Measurements from ENCODE around the gene RYR1. TPM values are rescaled to one million over a fixed set of nuclear protein-coding genes. Genes with fewer than 3 reads are reported as not detected.

Gene RYR1
- total and polyA plus RNA-seq, 2 of the 8 experiments (the other 6 are each of a cell fraction or from before 2014, with no cell fraction given): 5.8 to 11.8 TPM

- TF ChIP-seq CTBP2 (IDR thresholded peaks at IDR 0.05; ENCODE audit: borderline replicate concordance, insufficient read depth, insufficient read length, low read length) (no peak), SUZ12 (IDR thresholded peaks at IDR 0.05; ENCODE audit: low read length) (no peak), TBP (IDR thresholded peaks at IDR 0.05; ENCODE audit: low read depth, low read length) (0 out of 2 replicates have a peak, but pooled peaks have one; percentile 12), POLR2A (IDR thresholded peaks at IDR 0.05; ENCODE audit: control extremely low read depth in 1 of 2, low read depth in 2 of 2, low read length in 2 of 2) (no peak), NRF1 (IDR thresholded peaks at IDR 0.05; ENCODE audit: low read depth, low read length) (no peak), YY1 (IDR thresholded peaks at IDR 0.05; ENCODE audit: low read depth, low read length) (no peak), BACH1 (IDR thresholded peaks at IDR 0.05; ENCODE audit: low read length) (0 out of 2 replicates have a peak, but pooled peaks have one; percentile 11), CEBPB (IDR thresholded peaks at IDR 0.05; ENCODE audit: low read depth, low read length) (no peak), BRCA1 (IDR thresholded peaks at IDR 0.05; ENCODE audit: low read depth, low read length) (no peak), EZH2 (IDR thresholded peaks at IDR 0.05; ENCODE audit: low read depth, low read length, severe bottlenecking) (no peak), SAP30 (IDR thresholded peaks at IDR 0.05; ENCODE audit: insufficient read depth, insufficient replicate concordance, low read length) (no peak), POLR2AphosphoS5 (IDR thresholded peaks at IDR 0.05; ENCODE audit: low read depth, low read length) (peak; percentile 48; the same call in 1 of the 2 replicates), SIX5 (IDR thresholded peaks at IDR 0.05; ENCODE audit: low read depth, low read length) (no peak), TCF12 (IDR thresholded peaks at IDR 0.05; ENCODE audit: low read depth, low read length) (0 out of 2 replicates have a peak, but pooled peaks have one; percentile 30), EP300 (IDR thresholded peaks at IDR 0.05; ENCODE audit: borderline replicate concordance in 1 of 2, low read depth in 2 of 2, low read length in 2 of 2) (no peak), ASH2L (IDR thresholded peaks at IDR 0.05; ENCODE audit: low read length) (peak; percentile 75), ZNF274 (IDR thresholded peaks at IDR 0.05; ENCODE audit: borderline replicate concordance, extremely low read depth, low read length) (no peak), BCL11A (IDR thresholded peaks at IDR 0.05; ENCODE audit: low read depth in 2 of 2, low read length in 2 of 2) (no peak), SP1 (IDR thresholded peaks at IDR 0.05; ENCODE audit: low read depth, low read length) (0 out of 2 replicates have a peak, but pooled peaks have one; percentile 11), MAFK (IDR thresholded peaks at IDR 0.05; ENCODE audit: low read depth, low read length) (no peak)
- TF ChIP-seq, protein P1, sequence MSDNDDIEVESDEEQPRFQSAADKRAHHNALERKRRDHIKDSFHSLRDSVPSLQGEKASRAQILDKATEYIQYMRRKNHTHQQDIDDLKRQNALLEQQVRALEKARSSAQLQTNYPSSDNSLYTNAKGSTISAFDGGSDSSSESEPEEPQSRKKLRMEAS (IDR thresholded peaks at IDR 0.05): peak; percentile 66
- TF ChIP-seq, protein P2, sequence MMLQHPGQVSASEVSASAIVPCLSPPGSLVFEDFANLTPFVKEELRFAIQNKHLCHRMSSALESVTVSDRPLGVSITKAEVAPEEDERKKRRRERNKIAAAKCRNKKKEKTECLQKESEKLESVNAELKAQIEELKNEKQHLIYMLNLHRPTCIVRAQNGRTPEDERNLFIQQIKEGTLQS (IDR thresholded peaks at IDR 0.05; ENCODE audit: insufficient read depth, low read depth, low read length): no peak
Observed at GRCh38 chr19:38417544-38418506, 15.7 kb upstream of the RYR1 start (continued).
